ENCODE results near the gene GPS1.
A peak's percentile ranks its signal among the peaks of the same experiment; 100 is the strongest.

GPS1 gene

GRCh38 chr17:82051776-82052637 lies at the start of gene GPS1, which contains the start of gene RFNG:
GPS1 (plus strand) TSS chr17:82051898; CDS start chr17:82051932, 34 bp downstream.
RFNG (minus strand) TSS chr17:82051811; CDS start chr17:82051766, 45 bp downstream.
- no peak for DNase-seq (ENCODE audit: extremely low read depth, low read depth)
- TF ChIP-seq CTCF (IDR thresholded peaks at IDR 0.05; ENCODE audit: low read depth, low read length, missing control alignments) = no peak
- H3K4me3 ChIP-seq (replicated peaks; ENCODE audit: low read depth, low read length) = peak within 1 kb of the TSS; percentile 87

- H3K4me3 ChIP-seq (replicated peaks; ENCODE audit: low read depth, low read length) = no peak overlapping the region
- TF ChIP-seq CTCF (IDR thresholded peaks at IDR 0.05; ENCODE audit: low read depth, low read length, missing control alignments) = no peak
Observed at GRCh38 chr17:82003411-82004381, 48.0 kb upstream of the GPS1 start.

GRCh38 chr17:82004517-82005455 lies 46.9 kb upstream of the GPS1 start:
- no peak for DNase-seq (ENCODE audit: extremely low read depth, low read depth)
- no peak for TF ChIP-seq CTCF (IDR thresholded peaks at IDR 0.05; ENCODE audit: low read depth, low read length, missing control alignments)
- H3K4me3 ChIP-seq (replicated peaks; ENCODE audit: low read depth, low read length) = no peak overlapping the region

More at GRCh38 chr17:82003411-82004381, 48.0 kb upstream of the GPS1 start:
- DNase-seq (ENCODE audit: extremely low read depth, low read depth) = peak; percentile 81

GRCh38 chr17:82005701-82006348 lies 45.9 kb upstream of the GPS1 start:
- DNase-seq (ENCODE audit: extremely low read depth, low read depth) = no peak
- no peak for TF ChIP-seq CTCF (IDR thresholded peaks at IDR 0.05; ENCODE audit: low read depth, low read length, missing control alignments)
- no peak overlapping the region for H3K4me3 ChIP-seq (replicated peaks; ENCODE audit: low read depth, low read length)

- H3K4me3 ChIP-seq (replicated peaks; ENCODE audit: low read depth, low read length) = no peak overlapping the region
- TF ChIP-seq CTCF (IDR thresholded peaks at IDR 0.05; ENCODE audit: low read depth, low read length, missing control alignments) = no peak
- no peak for DNase-seq (ENCODE audit: extremely low read depth, low read depth)
Observed at GRCh38 chr17:82006468-82007227, 45.0 kb upstream of the GPS1 start.

All from HFF-Myc (cell line).